GM19023 (cell line): ENCODE data around the gene FRY.

Experiments
- ATAC-seq: cut with Tn5 transposase; IDR thresholded peaks from one replicate; pipeline ENCODE4 v1.9.1; 2021; ENCODE audit warnings: mild to moderate bottlenecking, moderate library complexity; ENCODE audit not compliant: unreplicated experiment

FRY gene

GRCh38 chr13:32340914-32341313 lies 309.3 kb downstream of the FRY start:
- ATAC-seq, result no peak

DNA sequence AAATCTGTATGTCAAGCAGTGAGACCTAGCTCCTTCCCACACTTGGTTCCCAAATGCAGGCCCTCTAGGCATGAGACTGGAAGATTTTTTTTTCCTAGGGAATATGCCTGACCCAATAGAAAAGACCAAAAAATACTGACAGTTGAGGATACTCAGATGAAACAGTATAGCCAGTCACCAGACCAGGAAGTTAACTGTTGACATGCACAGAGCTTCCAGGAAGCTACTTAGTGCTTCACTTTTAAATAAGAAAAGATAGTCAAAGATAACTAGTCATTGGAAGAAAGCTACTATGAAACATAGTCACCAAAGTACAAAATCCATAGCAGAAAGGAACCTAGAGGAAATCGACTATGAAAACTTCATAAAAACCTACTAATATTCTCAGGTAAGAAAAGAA lies 316.1 kb downstream of the FRY start:
- no peak for ATAC-seq
